ENCODE results near the gene RAB5B.

Gene RAB5B

DNA sequence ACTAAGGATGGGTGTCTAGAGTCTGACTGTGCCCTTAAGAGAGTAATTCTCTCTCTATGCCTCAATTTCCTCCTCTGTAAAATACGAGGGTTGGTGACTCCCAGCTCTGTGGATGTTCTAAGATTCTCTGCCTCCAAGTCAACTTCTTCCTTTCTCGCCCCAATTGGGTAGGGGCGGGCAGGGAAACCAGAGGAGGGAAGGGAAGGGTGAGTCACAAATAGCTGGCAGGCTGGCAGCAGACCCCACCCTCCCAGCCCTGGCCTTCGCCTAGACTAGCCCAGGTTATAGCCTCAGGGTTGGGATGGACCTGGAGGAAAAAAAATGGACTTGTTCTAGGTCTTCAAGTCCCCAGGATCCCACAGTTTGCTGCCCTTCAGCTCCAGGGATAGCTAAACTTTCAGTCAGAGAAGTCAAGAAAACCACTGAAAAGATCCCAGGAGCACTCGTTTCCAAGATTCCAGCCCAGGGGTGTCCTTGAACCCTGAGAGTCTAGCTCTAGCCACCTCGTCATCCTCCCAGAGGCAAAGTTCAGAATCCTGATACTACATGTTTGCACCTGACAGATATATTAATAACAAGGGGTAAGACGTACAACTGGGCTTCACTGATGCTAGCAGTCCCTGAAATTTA lies 40.6 kb upstream of the RAB5B start:
- no peak for DNase-seq
- TF ChIP-seq, protein P1, sequence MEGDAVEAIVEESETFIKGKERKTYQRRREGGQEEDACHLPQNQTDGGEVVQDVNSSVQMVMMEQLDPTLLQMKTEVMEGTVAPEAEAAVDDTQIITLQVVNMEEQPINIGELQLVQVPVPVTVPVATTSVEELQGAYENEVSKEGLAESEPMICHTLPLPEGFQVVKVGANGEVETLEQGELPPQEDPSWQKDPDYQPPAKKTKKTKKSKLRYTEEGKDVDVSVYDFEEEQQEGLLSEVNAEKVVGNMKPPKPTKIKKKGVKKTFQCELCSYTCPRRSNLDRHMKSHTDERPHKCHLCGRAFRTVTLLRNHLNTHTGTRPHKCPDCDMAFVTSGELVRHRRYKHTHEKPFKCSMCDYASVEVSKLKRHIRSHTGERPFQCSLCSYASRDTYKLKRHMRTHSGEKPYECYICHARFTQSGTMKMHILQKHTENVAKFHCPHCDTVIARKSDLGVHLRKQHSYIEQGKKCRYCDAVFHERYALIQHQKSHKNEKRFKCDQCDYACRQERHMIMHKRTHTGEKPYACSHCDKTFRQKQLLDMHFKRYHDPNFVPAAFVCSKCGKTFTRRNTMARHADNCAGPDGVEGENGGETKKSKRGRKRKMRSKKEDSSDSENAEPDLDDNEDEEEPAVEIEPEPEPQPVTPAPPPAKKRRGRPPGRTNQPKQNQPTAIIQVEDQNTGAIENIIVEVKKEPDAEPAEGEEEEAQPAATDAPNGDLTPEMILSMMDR (IDR thresholded peaks at IDR 0.05; ENCODE audit: low read depth, low read length) = no peak

DNA sequence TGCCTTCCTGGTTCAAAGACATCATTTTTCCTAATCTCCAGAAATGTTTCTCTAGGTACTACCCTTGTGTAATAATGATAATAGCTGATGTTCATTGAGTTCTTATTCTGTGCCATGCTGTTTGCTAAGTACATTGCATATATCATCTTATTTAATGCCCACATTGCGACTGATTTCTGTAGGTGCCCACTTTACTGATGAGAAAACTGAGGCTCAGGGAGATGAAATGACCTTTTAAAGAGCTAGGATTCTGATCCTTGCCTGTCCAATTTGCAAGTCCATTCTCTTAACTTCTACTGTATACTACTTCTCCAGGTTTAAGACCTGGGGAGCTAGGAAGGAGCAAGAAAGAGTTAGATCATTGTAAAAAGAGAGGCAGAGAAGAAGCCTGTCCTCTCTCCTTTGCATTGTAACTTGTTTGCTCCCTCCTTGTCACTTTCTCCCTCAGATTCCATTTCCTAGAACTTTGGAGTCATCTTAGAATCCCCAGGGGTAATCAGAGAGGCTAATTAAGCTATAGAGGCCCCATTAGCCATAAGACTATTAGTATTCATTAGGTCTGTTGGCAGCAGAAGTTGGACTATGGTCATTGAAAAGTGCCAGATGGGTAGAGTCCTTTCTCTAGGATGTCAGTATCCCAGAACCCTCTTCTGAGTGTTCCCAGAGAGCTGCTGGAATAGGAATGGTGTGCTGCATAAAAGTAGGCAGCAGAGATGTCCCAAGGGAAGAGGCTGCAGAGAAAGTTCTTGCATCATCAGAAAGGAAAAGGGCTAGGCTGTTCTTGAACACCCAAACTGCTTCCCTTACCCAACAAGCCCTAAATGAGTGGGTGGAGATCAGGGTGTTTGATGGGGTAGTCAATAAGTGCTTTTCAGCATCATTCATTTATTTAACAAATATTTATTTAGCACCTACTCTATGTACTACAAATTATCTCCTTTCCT lies 39.8 kb upstream of the RAB5B start:
- TF ChIP-seq, protein P1 (IDR thresholded peaks at IDR 0.05; ENCODE audit: low read depth, low read length) = no peak
- H3K4me3 ChIP-seq (ENCODE audit: low read depth, low read length) = no peak overlapping the region
- H3K4me1 ChIP-seq = peaks cover 7% of the 10 kb centered on the region
- no peak for DNase-seq
- H3K9me3 ChIP-seq = no peaks in the 10 kb centered on the region
- no peaks in the 10 kb centered on the region for H3K36me3 ChIP-seq
- no peaks in the 10 kb centered on the region; the same call in 1 of the 2 replicates for H3K27me3 ChIP-seq

More for the DNA sequence above, 40.6 kb upstream of the RAB5B start:
- Histone ChIP-seq H3K9me3 (no peaks in the 10 kb centered on the region), H3K36me3 (no peaks in the 10 kb centered on the region), H3K4me1 (peaks cover 7% of the 10 kb centered on the region), H3K27me3 (no peaks in the 10 kb centered on the region; the same call in 1 of the 2 replicates), H3K4me3 (ENCODE audit: low read depth, low read length) (no peak overlapping the region)

DNA sequence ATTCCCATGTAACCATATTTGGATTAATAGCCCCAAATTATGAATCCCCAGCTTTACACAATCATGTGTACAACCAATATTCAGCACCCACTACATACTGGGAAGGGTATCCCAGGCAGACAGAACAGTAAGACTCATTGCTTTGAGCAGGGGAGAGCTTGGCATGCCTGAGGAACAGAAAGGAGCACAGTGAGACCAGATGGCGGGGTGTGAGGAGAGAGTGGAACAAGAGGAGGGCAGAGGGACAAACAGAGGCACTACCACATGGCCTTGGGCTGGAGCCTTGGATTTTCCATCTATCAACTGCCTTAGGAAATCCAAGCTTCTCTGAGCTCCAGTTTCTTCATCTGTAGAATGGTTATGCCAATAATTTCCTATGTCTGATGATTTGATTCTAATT lies 39.1 kb upstream of the RAB5B start:
- Histone ChIP-seq H3K36me3 (no peaks in the 10 kb centered on the region), H3K9me3 (no peaks in the 10 kb centered on the region), H3K27me3 (no peaks in the 10 kb centered on the region; the same call in 1 of the 2 replicates), H3K4me3 (ENCODE audit: low read depth, low read length) (no peak overlapping the region), H3K4me1 (peaks cover 7% of the 10 kb centered on the region)
- TF ChIP-seq, protein P1 (IDR thresholded peaks at IDR 0.05; ENCODE audit: low read depth, low read length) = no peak
- DNase-seq = no peak

DNA sequence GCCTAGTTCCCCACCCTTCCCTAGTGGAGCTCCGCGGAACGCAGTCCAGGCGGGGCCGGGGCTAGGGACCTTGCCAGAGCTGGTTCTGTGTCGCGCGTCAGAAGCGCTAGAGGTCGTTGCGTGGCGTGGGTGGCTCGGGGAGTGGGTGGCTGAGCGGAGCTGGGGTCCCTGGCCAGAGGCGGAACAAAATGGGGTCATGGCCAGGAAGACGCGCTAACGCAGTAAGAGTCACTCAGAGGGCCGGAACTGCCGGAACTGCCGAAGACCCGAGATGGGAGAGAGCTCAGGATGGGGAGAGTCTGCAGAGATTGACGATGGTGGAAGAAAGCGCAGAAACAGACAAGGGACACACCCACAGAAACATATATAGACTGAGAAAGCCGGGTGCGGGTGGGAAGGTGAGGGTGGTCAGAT lies 38.1 kb upstream of the RAB5B start:
- Histone ChIP-seq H3K4me1 (peaks cover 11% of the 10 kb centered on the region), H3K27me3 (no peaks in the 10 kb centered on the region; the same call in 1 of the 2 replicates), H3K9me3 (no peaks in the 10 kb centered on the region), H3K4me3 (ENCODE audit: low read depth, low read length) (no peak overlapping the region), H3K36me3 (no peaks in the 10 kb centered on the region)
- no peak for DNase-seq
- TF ChIP-seq, protein P1 (IDR thresholded peaks at IDR 0.05; ENCODE audit: low read depth, low read length) = no peak

DNA sequence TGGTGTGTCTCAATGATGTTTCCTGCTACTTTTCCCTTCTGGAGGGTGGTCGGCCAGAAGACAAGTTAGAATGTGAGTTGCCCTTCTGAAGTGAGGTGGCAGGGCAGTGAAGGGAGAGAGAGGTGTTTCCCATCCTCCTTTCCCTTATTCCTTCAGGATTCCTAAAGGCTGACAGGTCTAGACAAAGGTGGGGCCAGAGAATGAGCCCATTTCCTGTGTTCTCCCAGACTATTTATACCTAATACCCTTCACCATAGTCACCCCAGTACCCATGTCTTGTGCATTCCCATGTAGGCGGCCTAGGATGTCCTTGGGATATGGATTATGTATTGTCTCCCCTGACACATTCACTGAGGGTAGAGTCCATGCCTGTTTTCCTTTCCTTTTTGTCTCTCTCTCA lies 35.9 kb upstream of the RAB5B start:
- H3K36me3 ChIP-seq = no peaks in the 10 kb centered on the region
- no peak overlapping the region for H3K4me3 ChIP-seq (ENCODE audit: low read depth, low read length)
- no peak for DNase-seq
- H3K9me3 ChIP-seq = no peaks in the 10 kb centered on the region
- TF ChIP-seq, protein P1 (IDR thresholded peaks at IDR 0.05; ENCODE audit: low read depth, low read length) = no peak
- H3K4me1 ChIP-seq = peaks cover 4% of the 10 kb centered on the region; the same call in 1 of the 2 replicates
- no peaks in the 10 kb centered on the region; the same call in 1 of the 2 replicates for H3K27me3 ChIP-seq
